NCI-H1048 (cell line): ENCODE results near the gene CEMIP.

ENCODE experiments used
- DNase-seq: peaks from one replicate; lab custom pipeline; 2025; lab: John Stamatoyannopoulos, UW

CEMIP gene

DNA sequence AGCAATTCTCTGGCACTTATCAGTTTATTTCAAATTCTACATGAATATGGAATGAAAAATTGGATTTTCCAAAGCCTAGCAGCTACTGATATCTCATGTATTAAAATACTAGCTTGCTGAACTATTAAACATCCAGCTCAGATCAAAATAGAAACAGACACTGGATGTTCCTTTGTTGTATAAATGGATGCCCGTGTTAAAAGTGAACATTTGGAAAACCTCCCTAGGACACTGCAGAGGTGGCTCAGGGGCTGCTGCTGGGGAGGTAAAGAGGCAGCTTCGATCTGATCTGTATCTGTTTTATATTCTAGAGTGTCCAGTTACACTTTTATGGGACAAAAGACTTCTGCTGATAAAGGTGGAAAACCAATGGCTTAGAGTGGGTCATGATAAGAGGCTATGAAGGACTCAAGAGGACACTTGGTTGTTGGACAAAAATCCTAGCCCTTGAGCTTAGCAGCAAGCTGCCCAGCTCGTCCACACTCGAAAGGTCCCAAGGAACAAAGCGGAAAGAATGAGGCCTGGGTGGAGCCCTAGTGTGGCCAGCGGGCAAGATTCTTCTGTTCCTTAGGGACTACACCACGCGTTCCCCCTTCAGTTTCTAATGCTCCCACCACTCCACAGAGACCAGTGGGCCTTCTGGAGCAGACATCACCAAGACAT, 200.5 kb downstream of the CEMIP start:
- no peak for DNase-seq

DNA sequence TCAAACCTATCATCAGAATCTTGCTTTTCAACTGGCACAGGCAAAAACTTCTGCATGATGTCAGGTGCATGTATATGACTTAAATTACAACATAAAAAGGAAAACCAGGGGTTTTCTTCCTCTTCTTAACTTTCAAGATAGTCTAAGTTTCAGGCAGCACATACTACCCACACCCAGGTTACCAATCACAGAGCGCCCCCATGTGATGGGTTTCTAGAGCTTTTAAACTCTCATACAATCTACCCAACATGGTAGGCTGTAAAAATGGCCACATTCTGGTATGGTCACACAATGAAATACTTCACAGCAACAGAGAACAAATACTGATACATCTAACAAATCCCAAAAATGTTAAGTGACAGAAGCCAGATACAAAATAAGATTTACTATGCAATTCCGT, 203.0 kb downstream of the CEMIP start:
- DNase-seq = no peak

DNA sequence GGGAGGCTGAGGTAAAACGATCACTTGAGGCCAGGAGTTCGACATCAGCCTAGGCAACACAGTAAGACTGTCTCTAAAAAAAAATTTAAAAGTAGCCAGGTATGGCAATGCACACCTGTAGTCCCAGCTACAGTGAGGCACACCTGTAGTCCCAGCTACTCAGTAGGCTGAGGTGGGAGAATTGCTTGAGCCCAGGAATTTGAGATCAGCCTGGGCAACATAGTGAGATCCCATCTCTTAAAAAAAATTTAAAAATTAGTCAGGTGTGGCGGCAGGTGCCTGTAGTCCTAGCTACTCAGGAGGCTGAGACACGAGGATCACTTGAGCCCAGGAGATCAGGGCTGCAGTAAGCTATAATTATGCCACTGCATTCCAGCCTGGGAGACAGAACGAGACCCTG, 203.7 kb downstream of the CEMIP start:
- DNase-seq = no peak

GRCh38 chr15:80984856-80985255, 205.7 kb downstream of the CEMIP start:
- no peak for DNase-seq

- DNase-seq = no peak
Observed at GRCh38 chr15:80985981-80986380, 206.8 kb downstream of the CEMIP start.

GRCh38 chr15:80986487-80986886, 207.3 kb downstream of the CEMIP start:
- no peak for DNase-seq

GRCh38 chr15:80988148-80988796, 209.1 kb downstream of the CEMIP start:
- DNase-seq = no peak

GRCh38 chr15:80989081-80989517, 209.9 kb downstream of the CEMIP start:
- no peak for DNase-seq

DNA sequence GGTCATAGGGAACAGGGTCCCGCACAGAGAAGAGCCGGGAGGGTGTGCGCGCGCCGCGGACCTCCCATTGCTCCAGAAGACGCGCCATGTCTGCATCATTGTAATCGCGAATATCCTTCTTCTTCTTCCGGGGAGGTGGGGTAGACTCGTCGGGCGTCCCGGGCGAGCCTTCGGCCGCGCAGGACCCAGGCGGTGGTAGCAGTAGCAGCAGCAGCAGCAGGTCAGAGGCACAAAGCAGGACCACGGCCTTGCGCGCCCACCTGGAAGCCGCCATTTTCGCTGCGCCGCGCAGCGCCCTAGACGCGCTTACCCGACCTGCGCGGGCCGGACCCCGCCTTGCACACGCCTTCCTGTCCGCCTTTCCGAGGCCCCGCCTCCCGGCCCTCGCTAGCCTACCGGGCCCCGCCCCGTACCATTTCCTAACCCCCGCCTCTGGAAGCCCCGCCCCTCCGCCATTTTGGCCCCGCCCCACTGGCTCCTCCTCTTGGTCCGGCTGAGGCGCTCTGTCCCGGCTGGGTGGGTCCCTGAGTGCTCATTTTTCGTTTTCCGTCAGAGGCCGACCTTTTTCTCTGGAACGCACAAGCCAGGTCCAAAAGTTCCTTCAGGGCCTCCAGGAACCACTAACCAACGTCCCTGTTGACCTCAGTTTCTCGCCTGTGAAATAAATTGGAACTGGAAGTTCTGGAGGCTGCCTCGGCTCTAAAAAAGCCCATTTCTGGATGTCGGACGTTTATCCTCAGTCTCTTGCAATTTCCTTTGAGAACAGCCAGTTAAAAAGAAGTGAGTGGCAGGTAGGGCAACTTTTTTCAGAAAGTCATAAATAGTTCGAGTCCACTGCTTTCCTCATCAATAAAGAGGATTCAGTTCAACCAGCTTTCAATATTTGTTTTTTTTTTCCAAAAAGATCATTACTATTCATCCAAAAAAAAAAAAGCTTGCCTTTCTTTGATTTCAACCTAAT, 210.6 kb downstream of the CEMIP start, which contains the start of gene MESD:
Gene MESD (minus strand): TSS at position 302 of the 961 bp plus-strand sequence. CDS start 28 bp downstream, at position 274.
- DNase-seq = peak; percentile 89

DNA sequence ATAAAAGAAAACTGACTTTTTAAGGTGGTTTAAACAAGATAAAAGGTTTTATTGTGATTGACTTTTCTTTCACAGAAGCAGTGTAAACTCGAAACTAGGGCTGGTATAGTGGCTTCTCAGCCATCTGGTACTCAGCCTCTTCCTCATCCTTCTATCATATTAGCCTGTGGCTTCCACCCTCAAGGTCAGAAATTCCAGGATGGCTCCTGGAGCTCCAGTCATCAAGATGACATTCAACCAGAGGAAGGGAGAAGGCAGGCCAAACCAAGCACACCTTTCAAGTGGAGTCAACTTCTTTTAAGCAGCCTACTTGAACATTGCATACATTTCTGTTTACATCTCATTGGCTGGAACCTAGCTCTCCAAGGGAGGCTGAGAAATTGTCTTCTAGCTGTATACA, 211.8 kb downstream of the CEMIP start:
- DNase-seq = no peak

- DNase-seq = no peak
Observed at GRCh38 chr15:80991421-80991820, 212.3 kb downstream of the CEMIP start.

DNA sequence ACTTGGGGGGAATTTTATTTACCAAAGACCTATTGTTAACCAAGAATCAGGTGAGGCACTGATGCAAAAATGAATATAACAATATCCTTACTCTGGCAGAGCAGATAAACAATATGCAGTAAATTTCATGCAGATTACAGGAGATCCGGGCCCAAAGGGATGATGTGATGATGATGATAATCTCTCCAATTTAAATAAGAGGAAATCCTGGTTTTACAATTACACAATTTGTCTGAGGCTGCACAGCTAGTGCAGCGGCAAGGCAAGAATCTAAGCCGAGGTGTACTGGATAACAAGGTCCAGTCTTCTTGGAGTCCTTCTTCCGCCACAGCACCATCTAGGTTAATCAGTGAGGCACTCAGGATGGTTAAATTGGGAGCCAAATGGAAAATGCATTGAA, 212.8 kb downstream of the CEMIP start:
- no peak for DNase-seq

- no peak for DNase-seq
Observed at GRCh38 chr15:80992441-80992840, 213.3 kb downstream of the CEMIP start.

DNA sequence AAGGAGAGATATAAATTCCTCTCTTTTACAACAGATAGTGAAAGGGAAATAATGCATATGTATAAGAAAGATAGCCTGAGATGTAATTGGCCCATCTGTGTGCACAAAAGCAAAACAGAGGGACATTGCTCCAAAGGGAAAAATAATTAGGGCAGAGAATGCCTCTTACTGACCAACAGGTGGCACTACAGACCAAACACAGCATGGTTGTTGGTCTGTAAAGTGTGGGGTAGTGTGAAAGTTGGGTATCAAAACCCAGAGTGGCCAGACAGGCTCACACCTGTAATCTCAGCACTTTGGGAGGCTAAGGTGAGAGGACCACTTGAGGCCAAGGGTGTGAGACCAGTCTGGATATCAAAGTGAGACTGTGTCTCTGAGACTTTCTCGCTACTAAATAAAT, 217.1 kb downstream of the CEMIP start:
- no peak for DNase-seq

GRCh38 chr15:80997692-80998091, 218.5 kb downstream of the CEMIP start:
- DNase-seq = no peak

- no peak for DNase-seq
Observed at GRCh38 chr15:80998251-80998650, 219.1 kb downstream of the CEMIP start.

DNA sequence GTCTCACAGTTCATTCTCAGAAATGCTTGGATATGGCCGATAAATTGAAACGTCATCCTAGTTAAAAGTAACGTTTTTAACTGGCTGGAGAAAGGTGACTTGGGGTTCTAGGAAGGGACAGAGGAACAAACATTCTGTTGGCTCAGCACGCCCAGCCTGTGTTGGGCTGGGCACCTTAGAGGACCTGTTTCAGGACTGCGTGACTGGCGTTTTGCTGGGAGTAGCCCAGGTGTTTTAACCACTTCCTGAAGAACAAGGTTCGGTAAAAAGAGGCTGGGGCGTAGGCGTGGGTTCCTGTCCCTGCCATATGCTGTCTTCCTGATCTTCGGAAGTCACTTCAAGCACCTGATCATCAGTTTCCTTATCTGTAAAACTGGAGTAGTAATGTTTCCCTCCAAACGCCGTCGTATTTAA, 220.5 kb downstream of the CEMIP start:
- no peak for DNase-seq

DNA sequence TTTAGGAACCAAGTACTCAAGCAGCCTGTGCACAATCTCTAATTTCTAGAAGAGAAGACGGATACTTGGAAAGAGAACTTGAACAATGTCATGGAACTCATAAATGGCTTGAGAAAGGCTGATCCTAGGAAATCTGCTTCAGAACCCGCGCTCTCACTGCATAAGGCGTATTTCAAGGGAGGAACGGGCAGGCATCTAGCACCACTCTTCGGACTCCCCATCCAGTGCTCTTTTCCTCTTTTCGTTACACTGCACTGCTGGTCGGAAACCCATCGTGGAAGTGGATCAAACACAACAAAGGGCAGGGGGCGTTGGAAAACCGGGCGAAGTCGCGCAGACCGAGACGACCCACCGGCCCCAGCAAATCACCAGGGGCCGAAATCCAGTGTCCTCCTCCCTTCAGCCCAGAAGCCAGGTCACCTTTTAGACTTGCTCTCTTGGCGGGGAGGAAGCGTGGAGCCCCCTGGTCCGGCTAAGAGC, 221.0 kb downstream of the CEMIP start:
- DNase-seq = no peak

DNA sequence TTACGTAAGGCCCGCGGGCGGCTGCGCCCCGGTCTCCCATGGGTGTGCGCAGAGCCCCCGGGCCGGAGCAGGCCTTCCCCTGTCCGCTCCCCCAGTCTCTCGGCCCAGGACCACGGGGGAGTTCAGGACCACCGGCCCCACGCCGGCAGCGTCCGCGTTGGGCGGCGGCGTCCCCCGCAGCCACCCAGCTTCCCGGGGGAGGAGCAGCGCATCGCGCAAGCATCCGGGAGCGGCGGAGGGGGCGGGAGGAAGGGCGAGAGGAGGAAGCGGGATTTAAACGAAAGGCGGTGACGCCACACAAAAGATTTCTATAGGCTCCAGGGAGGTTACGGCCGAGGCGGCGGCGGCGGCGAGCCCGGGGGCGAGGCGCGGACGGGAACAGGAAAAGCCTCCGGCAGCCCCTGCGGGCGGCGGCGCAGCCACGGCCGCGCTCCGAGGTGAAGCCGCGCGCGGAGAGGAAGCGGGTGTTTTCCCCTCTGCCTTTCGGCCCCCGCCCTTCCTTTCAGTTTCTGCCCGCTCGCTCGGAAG, 221.5 kb downstream of the CEMIP start, which contains the start of gene TLNRD1:
Gene TLNRD1 (plus strand): TSS at position 300 of the 528 bp plus-strand sequence. CDS start 1,349 bp downstream, outside the sequence.
- DNase-seq = peak; percentile 46
